GM19193 (cell line): ENCODE results near the gene ASB8.

Experiments
- POLR2A ChIP-seq: IDR thresholded peaks from 4 replicates; pipeline ENCODE4 v1.6.1; 2011; ENCODE audit not compliant: insufficient read depth, insufficient read length; ENCODE audit errors: extremely low read depth

Gene ASB8

GRCh38 chr12:48125985-48126384, 31.3 kb downstream of the ASB8 start:
- TF ChIP-seq POLR2A: no peak

DNA sequence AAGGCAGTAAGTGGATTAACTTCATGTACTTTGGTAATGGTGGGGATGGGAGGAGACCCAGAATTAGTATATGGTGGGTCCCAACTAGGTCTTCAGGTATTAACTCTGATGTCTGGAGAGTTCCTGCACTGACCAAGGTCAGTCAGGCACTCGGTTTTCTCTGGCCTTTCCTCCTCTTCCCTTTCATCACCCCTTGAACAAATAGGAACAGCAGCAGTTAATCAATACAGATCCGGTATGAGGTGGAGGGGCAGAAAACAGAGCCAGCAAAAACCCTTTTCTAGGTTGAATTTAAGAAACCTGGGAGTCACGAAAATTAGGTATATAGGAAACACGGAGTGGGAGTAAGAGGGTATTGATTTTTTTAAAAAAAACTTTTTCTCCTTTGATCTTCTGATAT, 34.1 kb downstream of the ASB8 start:
- no peak for TF ChIP-seq POLR2A

GRCh38 chr12:48122065-48122834, 35.1 kb downstream of the ASB8 start:
- no peak for TF ChIP-seq POLR2A

DNA sequence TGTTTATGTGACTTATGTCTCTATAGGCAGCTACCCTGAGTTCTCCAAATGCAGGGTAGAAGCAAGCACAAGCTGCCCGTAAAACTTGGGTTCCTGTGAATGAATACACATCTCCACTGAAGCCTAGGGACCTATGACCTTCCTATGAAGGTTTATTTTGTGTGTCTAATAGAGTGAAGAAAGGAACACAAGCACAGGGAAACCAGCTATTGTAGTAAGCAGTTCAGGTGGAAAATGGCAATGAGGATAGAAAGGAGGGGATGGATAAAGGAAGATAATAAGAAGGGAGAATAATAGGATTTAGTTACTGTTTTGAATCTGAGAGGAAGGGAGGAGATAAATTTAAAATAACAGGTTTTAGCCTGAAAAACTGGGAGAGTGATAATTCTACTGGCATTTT, 35.8 kb downstream of the ASB8 start:
- no peak for TF ChIP-seq POLR2A

GRCh38 chr12:48119834-48120195, 37.5 kb downstream of the ASB8 start:
- no peak for TF ChIP-seq POLR2A

DNA sequence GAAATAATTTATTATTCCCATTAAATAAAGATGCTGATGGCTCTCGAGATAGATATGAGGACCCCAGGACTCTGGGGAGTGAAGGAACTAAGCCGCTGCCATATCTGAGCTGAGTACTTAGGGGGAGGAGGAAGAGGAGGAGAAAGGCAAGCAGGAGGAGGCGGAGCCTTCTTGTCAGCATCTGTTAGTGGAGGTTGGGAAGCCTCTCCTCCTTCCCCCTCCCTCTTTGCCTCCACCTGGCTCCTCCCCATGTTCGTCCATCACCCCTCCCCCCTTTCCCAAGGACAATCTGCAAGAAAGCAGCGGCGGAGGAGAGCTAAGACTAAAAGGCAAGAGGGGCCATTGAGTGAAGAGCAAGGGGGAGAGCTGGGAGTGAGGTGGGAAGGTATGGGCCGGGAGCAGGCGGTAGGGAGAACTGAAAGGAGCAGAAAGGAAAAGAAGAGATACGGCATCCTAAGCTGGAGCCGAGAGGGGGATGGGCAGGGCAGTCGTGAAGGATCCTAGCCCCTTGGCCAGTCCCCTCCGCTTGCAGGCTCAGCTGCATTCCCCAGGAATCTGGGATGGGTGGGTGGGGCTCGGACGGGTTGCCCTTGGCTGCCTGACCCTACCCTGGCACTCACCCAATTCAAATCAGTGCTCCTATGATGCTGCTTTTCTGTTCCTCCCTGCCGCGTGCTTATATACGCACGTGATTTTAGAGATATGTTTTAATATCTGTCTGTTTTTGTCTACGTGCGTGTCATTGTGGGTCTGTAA, 38.1 kb downstream of the ASB8 start, which contains the start of gene PFKM:
Gene PFKM (plus strand): TSS at position 287 of the 756 bp plus-strand sequence. CDS start 3,411 bp downstream, outside the sequence.
- no peak for TF ChIP-seq POLR2A

- TF ChIP-seq POLR2A: no peak
These were observed 38.9 kb downstream of the ASB8 start for GRCh38 chr12:48118284-48118871.

DNA sequence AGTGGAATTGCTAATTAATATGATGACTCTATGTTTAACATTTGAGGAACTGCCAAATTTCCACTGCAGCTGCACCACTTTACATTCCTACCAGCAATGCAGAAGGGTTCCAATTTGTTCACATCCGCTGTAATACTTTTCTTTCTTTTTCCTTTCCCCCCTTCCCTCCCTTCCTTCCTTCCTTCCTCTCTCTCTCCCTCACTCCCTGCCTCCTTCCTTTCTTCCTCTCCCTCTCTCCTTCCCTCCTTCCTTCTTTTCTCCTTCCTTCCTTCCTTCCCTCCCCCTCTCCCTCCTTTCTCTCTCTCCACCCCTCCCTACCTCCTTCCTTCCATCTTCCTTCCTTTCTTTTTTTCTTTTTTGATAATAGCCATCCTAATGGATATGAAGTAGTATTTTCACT, 41.4 kb downstream of the ASB8 start:
- TF ChIP-seq POLR2A: no peak

GRCh38 chr12:48110691-48111311, 46.5 kb downstream of the ASB8 start:
- TF ChIP-seq POLR2A: no peak

DNA sequence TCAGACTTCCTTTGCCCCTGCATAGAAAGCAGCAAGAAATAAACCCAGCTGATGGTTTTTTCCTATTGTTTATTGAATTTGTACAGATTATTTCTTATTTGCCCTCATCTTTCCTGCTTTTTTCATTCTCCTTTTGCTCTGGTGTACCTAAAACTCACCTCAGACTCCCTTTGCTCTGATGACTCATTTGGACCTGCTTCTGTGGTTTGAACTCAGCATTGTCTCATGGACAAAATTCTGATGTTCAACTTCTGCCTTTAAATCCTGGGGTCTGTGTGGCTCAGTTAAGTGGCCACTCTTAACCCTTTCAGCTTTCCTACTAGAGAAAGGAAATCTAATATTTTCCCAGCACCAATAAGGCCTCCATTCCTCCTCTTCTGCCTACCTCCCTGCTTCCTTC, 47.9 kb downstream of the ASB8 start:
- TF ChIP-seq POLR2A: no peak

DNA sequence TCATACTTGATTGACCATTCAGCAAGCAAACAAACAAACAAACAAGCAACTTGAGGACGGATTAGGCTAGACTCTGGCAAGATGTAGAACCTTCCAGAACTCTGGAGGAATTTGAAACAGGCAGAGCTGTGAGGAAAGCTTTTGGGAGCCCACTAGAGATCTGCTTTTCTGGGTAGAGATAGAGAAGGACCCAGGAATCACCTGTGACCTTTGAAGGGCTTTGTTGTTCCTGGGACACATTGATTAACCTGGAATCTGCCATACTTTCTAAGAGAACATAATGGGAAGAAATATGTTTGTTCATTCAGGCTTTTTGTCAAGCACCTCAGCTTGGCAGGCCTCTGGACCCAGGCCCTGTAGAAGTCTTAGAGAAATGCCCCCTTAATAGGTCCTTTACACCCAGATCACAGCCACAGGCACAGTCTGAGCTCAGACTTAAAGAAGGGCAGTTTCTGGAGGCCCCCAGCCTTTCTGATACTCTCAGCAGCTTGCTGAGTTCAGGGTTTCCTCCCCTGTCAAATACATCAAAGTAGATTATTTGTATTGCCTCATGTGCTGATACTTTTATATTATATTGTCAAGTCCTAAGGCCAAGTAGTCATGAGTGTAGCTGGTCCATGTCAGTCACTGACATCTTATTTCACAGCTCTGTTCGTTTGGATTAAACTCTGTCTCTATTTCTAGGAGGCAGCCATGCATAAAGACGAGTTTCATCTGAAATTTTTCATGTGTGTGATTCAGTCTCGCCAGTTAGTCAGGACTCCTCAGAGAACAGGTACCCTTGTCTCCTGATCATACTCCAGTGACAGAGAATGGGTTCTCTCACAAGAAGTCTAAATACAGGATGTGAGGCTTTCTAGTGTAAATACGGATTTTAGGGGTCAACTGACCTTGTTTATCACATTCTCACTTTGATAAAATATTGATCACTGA, 50.4 kb downstream of the ASB8 start:
- TF ChIP-seq POLR2A: no peak

GRCh38 chr12:48105867-48106680, 51.2 kb downstream of the ASB8 start, which contains the start of gene SENP1:
Gene SENP1, minus strand, starts transcription at chr12:48106079. Its CDS starts 4,607 bp downstream, at chr12:48101472.
- peak; percentile 75 for TF ChIP-seq POLR2A

- TF ChIP-seq POLR2A: no peak
These were observed 51.9 kb downstream of the ASB8 start for GRCh38 chr12:48105321-48105866.

- no peak for TF ChIP-seq POLR2A
These were observed 52.8 kb downstream of the ASB8 start for GRCh38 chr12:48104531-48104930.
